ENCODE measurements around the gene TCF23.

- TF ChIP-seq CTCF (conservative IDR thresholded peaks at IDR 0.05; ENCODE audit: low read depth, low read length) (no peak), EZH2 (IDR thresholded peaks at IDR 0.05; ENCODE audit: borderline replicate concordance, low read depth, low read length, poor library complexity, severe bottlenecking) (no peak)
Measured at GRCh38 chr2:27177441-27178351, 28.9 kb downstream of the TCF23 start.

All from A673 (cell line).